Lower leg skin (tissue), 3 donors: ENCODE data around the gene BAZ1A.

Experiments used
- POLR2A ChIP-seq, 2 donors: fragments of 450-650 bp; IDR thresholded peaks; one replicate each; pipeline ENCODE4 v1.6.1; 2016 to 2017; ENCODE audit warnings: antibody characterized with exemption in 2 of 2, mild to moderate bottlenecking in 1 of 2, moderate library complexity in 1 of 2
- TF ChIP-seq, protein P1 (sequence below), 3 donors: fragments of 450-650 bp; IDR thresholded peaks; one replicate each; pipeline ENCODE4 v1.5.1; 2016; ENCODE audit warnings: antibody characterized with exemption in 3 of 3, mild to moderate bottlenecking in 3 of 3, moderate library complexity in 2 of 3

GRCh38 chr14:34874386-34875030 lies 652 bp downstream of the BAZ1A start:
- TF ChIP-seq, protein P1, sequence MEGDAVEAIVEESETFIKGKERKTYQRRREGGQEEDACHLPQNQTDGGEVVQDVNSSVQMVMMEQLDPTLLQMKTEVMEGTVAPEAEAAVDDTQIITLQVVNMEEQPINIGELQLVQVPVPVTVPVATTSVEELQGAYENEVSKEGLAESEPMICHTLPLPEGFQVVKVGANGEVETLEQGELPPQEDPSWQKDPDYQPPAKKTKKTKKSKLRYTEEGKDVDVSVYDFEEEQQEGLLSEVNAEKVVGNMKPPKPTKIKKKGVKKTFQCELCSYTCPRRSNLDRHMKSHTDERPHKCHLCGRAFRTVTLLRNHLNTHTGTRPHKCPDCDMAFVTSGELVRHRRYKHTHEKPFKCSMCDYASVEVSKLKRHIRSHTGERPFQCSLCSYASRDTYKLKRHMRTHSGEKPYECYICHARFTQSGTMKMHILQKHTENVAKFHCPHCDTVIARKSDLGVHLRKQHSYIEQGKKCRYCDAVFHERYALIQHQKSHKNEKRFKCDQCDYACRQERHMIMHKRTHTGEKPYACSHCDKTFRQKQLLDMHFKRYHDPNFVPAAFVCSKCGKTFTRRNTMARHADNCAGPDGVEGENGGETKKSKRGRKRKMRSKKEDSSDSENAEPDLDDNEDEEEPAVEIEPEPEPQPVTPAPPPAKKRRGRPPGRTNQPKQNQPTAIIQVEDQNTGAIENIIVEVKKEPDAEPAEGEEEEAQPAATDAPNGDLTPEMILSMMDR (IDR thresholded peaks at IDR 0.05), result no peak
- no peak for TF ChIP-seq POLR2A (IDR thresholded peaks at IDR 0.05)
